ENCODE data around the gene CPA2. TPM values are rescaled to one million over a fixed set of nuclear protein-coding genes. Genes with fewer than 3 reads are reported as not detected.

The CPA2 gene
- total RNA-seq, 1 donor from 2014 or later = 1.2 TPM

- Mint-ChIP-seq H3K9me3 (peaks cover 8% of the 10 kb centered on the region), H3K27ac (ENCODE audit: unreplicated experiment) (peak overlapping the region; percentile 46), H3K4me3 (peak overlapping the region; percentile 6), H3K27me3 (ENCODE audit: low read depth) (no peaks in the 10 kb centered on the region), H3K36me3 (ENCODE audit: low read depth) (peaks cover 2% of the 10 kb centered on the region), H3K4me1 (peaks cover 63% of the 10 kb centered on the region)
- no peak for TF ChIP-seq CTCF (conservative IDR thresholded peaks at IDR 0.05)
- DNase-seq (ENCODE audit: low read depth, low spot score) = no peak
Measured at GRCh38 chr7:130276796-130277762, 10.4 kb downstream of the CPA2 start.

GRCh38 chr7:130277763-130278643 is 11.3 kb downstream of the CPA2 start:
- Mint-ChIP-seq H3K9me3 (peaks cover 8% of the 10 kb centered on the region), H3K4me3 (peak overlapping the region; percentile 45), H3K27me3 (ENCODE audit: low read depth) (no peaks in the 10 kb centered on the region), H3K36me3 (ENCODE audit: low read depth) (peaks cover 2% of the 10 kb centered on the region), H3K27ac (ENCODE audit: unreplicated experiment) (no peak overlapping the region), H3K4me1 (peaks cover 54% of the 10 kb centered on the region)
- DNase-seq (ENCODE audit: low read depth, low spot score) = peak; percentile 34
- TF ChIP-seq CTCF (conservative IDR thresholded peaks at IDR 0.05) = peak; percentile 50

- Mint-ChIP-seq H3K4me3 (no peak overlapping the region), H3K36me3 (ENCODE audit: low read depth) (peaks cover 2% of the 10 kb centered on the region), H3K4me1 (peaks cover 45% of the 10 kb centered on the region), H3K27me3 (ENCODE audit: low read depth) (no peaks in the 10 kb centered on the region), H3K9me3 (peaks cover 12% of the 10 kb centered on the region), H3K27ac (ENCODE audit: unreplicated experiment) (no peak overlapping the region)
- DNase-seq (ENCODE audit: low read depth, low spot score) = no peak
- no peak for TF ChIP-seq CTCF (conservative IDR thresholded peaks at IDR 0.05)
Measured at GRCh38 chr7:130278860-130279259, 12.2 kb downstream of the CPA2 start.

GRCh38 chr7:130279286-130279685 is 12.6 kb downstream of the CPA2 start:
- DNase-seq (ENCODE audit: low read depth, low spot score) = no peak
- no peak for TF ChIP-seq CTCF (conservative IDR thresholded peaks at IDR 0.05)
- H3K4me1 Mint-ChIP-seq = peaks cover 43% of the 10 kb centered on the region
- H3K9me3 Mint-ChIP-seq = peaks cover 17% of the 10 kb centered on the region
- peaks cover 2% of the 10 kb centered on the region for H3K36me3 Mint-ChIP-seq (ENCODE audit: low read depth)
- no peak overlapping the region for H3K27ac Mint-ChIP-seq (ENCODE audit: unreplicated experiment)
- H3K27me3 Mint-ChIP-seq (ENCODE audit: low read depth) = no peaks in the 10 kb centered on the region
- no peak overlapping the region for H3K4me3 Mint-ChIP-seq

- H3K9me3 Mint-ChIP-seq = peaks cover 18% of the 10 kb centered on the region
- peaks cover 38% of the 10 kb centered on the region for H3K4me1 Mint-ChIP-seq
- no peak overlapping the region for H3K27ac Mint-ChIP-seq (ENCODE audit: unreplicated experiment)
- DNase-seq (ENCODE audit: low read depth, low spot score) = no peak
- H3K27me3 Mint-ChIP-seq (ENCODE audit: low read depth) = no peaks in the 10 kb centered on the region
- no peak for TF ChIP-seq CTCF (conservative IDR thresholded peaks at IDR 0.05)
- peaks cover 2% of the 10 kb centered on the region for H3K36me3 Mint-ChIP-seq (ENCODE audit: low read depth)
- no peak overlapping the region for H3K4me3 Mint-ChIP-seq
Measured at GRCh38 chr7:130279906-130280305, 13.2 kb downstream of the CPA2 start.
